ENCODE measurements around the gene GAST. TPM values are rescaled to one million over a fixed set of nuclear protein-coding genes. Genes with fewer than 3 reads are reported as not detected.

The GAST gene
- total and polyA plus RNA-seq, 2 of the 13 experiments (the other 11 are each of a cell fraction or from before 2014, with no cell fraction given): 0.32 to 0.42 TPM

DNA sequence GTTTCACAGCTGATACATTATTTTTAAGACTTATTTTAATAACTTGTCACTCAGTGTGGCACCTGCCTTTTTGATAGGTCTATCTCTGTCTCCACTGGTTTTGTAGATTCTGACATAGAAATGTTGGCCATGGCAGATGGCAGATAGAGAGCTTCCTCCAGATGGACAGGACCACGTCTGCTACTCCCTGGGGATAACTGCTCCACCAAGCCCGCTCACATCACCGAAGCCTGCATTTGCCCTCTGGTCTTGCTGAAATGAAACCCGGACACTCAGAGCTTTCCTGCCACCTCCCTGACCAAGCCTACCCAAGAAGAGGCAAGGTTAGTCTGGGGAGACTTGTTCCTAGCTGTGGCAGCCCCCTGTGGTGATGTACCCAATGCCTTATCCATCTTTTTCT is 38.7 kb downstream of the GAST start:
- no TSS peak for BruUV-seq (replicated peaks)
- Histone ChIP-seq H3K79me2 (ENCODE audit: insufficient read depth, low read length) (no peaks in the 10 kb centered on the region), H3K9ac (ENCODE audit: insufficient read depth, low read depth, low read length) (no peak overlapping the region), H3K4me1 (ENCODE audit: insufficient read depth, low read length) (peaks cover 40% of the 10 kb centered on the region), H3K4me2 (ENCODE audit: low read depth, low read length) (no peak overlapping the region), H4K20me1 (ENCODE audit: insufficient read depth, low read length) (no peaks in the 10 kb centered on the region), H2AFZ (ENCODE audit: low read length) (no peak overlapping the region), H3K27ac (ENCODE audit: extremely low read length, insufficient read depth, low read length) (no peak overlapping the region), H3K9me3 (ENCODE audit: low read length) (no peaks in the 10 kb centered on the region), H3K4me3 (replicated peaks in 1 of 3; ENCODE audit: insufficient read depth in 1 of 3, low read depth in 2 of 3, low read length in 3 of 3) (no peak overlapping the region), H3K36me3 (replicated peaks in 1 of 2; ENCODE audit: control insufficient read depth in 1 of 2, insufficient read depth in 2 of 2, low read length in 2 of 2) (peaks cover 2 to 10% of the 10 kb centered on the region in 2 experiments; a peak in 3 of 5 replicates), H3K27me3 (ENCODE audit: control insufficient read depth in 1 of 2, insufficient read depth in 2 of 2, low read length in 2 of 2) (no peaks in the 10 kb centered on the region; a peak in 1 of 5 replicates)
- DNase-seq (ENCODE audit: low spot score) (no peak), FAIRE-seq (no peak), ATAC-seq (no peak)
- intact Hi-C loops (cut with micrococcal nuclease; ENCODE audit: unreplicated experiment) (no loop called here), in situ Hi-C loops (cut with HindIII; ENCODE audit: extremely low pct_ligation_motif_present, low pct_unique_long_range_greater_than_20kb) (no loop called here)
- TF ChIP-seq ZNF598 (CRISPR knock-in tag; IDR thresholded peaks at IDR 0.05; ENCODE audit: borderline replicate concordance): peak; percentile 38; the same call in 1 of the 2 replicates
- TF ChIP-seq, protein P1, sequence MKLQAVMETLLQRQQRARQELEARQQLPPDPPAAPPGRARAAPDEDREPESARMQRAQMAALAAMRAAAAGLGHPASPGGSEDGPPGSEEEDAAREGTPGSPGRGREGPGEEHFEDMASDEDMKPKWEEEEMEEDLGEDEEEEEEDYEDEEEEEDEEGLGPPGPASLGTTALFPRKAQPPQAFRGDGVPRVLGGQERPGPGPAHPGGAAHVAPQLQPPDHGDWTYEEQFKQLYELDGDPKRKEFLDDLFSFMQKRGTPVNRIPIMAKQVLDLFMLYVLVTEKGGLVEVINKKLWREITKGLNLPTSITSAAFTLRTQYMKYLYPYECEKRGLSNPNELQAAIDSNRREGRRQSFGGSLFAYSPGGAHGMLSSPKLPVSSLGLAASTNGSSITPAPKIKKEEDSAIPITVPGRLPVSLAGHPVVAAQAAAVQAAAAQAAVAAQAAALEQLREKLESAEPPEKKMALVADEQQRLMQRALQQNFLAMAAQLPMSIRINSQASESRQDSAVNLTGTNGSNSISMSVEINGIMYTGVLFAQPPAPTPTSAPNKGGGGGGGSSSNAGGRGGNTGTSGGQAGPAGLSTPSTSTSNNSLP (IDR thresholded peaks at IDR 0.05; ENCODE audit: low read depth, low read length): no peak
- no peak for TF ChIP-seq ZFP1 (CRISPR knock-in tag; IDR thresholded peaks at IDR 0.05)
- TF ChIP-seq ZNF510 (CRISPR knock-in tag; IDR thresholded peaks at IDR 0.05; ENCODE audit: low read depth): no peak
- TF ChIP-seq ELF1 (CRISPR knock-in tag; IDR thresholded peaks at IDR 0.05): no peak
- TF ChIP-seq CBX1 (IDR thresholded peaks at IDR 0.05; ENCODE audit: low read depth): no peak
- TF ChIP-seq, protein P2, sequence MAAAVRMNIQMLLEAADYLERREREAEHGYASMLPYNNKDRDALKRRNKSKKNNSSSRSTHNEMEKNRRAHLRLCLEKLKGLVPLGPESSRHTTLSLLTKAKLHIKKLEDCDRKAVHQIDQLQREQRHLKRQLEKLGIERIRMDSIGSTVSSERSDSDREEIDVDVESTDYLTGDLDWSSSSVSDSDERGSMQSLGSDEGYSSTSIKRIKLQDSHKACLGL (CRISPR knock-in tag; IDR thresholded peaks at IDR 0.05): no peak
- TF ChIP-seq CHD4 (IDR thresholded peaks at IDR 0.05; ENCODE audit: borderline replicate concordance, low read length): no peak
- no peak for TF ChIP-seq ZBTB7B (CRISPR knock-in tag; IDR thresholded peaks at IDR 0.05)
- TF ChIP-seq, protein P3, sequence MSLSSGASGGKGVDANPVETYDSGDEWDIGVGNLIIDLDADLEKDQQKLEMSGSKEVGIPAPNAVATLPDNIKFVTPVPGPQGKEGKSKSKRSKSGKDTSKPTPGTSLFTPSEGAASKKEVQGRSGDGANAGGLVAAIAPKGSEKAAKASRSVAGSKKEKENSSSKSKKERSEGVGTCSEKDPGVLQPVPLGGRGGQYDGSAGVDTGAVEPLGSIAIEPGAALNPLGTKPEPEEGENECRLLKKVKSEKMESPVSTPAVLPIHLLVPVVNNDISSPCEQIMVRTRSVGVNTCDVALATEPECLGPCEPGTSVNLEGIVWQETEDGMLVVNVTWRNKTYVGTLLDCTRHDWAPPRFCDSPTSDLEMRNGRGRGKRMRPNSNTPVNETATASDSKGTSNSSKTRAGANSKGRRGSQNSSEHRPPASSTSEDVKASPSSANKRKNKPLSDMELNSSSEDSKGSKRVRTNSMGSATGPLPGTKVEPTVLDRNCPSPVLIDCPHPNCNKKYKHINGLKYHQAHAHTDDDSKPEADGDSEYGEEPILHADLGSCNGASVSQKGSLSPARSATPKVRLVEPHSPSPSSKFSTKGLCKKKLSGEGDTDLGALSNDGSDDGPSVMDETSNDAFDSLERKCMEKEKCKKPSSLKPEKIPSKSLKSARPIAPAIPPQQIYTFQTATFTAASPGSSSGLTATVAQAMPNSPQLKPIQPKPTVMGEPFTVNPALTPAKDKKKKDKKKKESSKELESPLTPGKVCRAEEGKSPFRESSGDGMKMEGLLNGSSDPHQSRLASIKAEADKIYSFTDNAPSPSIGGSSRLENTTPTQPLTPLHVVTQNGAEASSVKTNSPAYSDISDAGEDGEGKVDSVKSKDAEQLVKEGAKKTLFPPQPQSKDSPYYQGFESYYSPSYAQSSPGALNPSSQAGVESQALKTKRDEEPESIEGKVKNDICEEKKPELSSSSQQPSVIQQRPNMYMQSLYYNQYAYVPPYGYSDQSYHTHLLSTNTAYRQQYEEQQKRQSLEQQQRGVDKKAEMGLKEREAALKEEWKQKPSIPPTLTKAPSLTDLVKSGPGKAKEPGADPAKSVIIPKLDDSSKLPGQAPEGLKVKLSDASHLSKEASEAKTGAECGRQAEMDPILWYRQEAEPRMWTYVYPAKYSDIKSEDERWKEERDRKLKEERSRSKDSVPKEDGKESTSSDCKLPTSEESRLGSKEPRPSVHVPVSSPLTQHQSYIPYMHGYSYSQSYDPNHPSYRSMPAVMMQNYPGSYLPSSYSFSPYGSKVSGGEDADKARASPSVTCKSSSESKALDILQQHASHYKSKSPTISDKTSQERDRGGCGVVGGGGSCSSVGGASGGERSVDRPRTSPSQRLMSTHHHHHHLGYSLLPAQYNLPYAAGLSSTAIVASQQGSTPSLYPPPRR (CRISPR knock-in tag; IDR thresholded peaks at IDR 0.05; ENCODE audit: borderline replicate concordance): no peak
- TF ChIP-seq, protein P4, sequence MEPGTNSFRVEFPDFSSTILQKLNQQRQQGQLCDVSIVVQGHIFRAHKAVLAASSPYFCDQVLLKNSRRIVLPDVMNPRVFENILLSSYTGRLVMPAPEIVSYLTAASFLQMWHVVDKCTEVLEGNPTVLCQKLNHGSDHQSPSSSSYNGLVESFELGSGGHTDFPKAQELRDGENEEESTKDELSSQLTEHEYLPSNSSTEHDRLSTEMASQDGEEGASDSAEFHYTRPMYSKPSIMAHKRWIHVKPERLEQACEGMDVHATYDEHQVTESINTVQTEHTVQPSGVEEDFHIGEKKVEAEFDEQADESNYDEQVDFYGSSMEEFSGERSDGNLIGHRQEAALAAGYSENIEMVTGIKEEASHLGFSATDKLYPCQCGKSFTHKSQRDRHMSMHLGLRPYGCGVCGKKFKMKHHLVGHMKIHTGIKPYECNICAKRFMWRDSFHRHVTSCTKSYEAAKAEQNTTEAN (CRISPR knock-in tag; conservative IDR thresholded peaks at IDR 0.05): no peak
- no peak for TF ChIP-seq ZNF260 (CRISPR knock-in tag; IDR thresholded peaks at IDR 0.05; ENCODE audit: borderline replicate concordance, low read depth)
- TF ChIP-seq, protein P5, sequence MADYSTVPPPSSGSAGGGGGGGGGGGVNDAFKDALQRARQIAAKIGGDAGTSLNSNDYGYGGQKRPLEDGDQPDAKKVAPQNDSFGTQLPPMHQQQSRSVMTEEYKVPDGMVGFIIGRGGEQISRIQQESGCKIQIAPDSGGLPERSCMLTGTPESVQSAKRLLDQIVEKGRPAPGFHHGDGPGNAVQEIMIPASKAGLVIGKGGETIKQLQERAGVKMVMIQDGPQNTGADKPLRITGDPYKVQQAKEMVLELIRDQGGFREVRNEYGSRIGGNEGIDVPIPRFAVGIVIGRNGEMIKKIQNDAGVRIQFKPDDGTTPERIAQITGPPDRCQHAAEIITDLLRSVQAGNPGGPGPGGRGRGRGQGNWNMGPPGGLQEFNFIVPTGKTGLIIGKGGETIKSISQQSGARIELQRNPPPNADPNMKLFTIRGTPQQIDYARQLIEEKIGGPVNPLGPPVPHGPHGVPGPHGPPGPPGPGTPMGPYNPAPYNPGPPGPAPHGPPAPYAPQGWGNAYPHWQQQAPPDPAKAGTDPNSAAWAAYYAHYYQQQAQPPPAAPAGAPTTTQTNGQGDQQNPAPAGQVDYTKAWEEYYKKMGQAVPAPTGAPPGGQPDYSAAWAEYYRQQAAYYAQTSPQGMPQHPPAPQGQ (CRISPR knock-in tag; IDR thresholded peaks at IDR 0.05; ENCODE audit: borderline replicate concordance): 0 out of 2 replicates have a peak, but pooled peaks have one; percentile 47
- no peak for TF ChIP-seq BHLHE40 (IDR thresholded peaks at IDR 0.05; ENCODE audit: low read length)
- ChIA-PET POLR2A (interaction anchor here (1.2 to 2.7 kb wide), 5 partner anchors 14 to 62 kb away, joined by 3 to 25 read pairs (median 8); partner anchors contain the start of genes EIF1 and JUP), CTCF (ENCODE audit: low intra/inter-chr PET ratio, low total read pairs) (no interaction called here)
- 79% methylated on average over 4 of the region's 4 CpGs for WGBS (ENCODE audit: low lambda C conversion rate)

Measured in HepG2 (cell line).